SIG-M5 treated with dmso at 0.1 percent for 504 hours (cell line): ENCODE data around the gene CPTP.

Source experiments
- DNase-seq: peaks from one replicate; lab custom pipeline; 2025; ENCODE audit not compliant: unreplicated experiment; lab: John Stamatoyannopoulos, UW

The CPTP gene

DNA sequence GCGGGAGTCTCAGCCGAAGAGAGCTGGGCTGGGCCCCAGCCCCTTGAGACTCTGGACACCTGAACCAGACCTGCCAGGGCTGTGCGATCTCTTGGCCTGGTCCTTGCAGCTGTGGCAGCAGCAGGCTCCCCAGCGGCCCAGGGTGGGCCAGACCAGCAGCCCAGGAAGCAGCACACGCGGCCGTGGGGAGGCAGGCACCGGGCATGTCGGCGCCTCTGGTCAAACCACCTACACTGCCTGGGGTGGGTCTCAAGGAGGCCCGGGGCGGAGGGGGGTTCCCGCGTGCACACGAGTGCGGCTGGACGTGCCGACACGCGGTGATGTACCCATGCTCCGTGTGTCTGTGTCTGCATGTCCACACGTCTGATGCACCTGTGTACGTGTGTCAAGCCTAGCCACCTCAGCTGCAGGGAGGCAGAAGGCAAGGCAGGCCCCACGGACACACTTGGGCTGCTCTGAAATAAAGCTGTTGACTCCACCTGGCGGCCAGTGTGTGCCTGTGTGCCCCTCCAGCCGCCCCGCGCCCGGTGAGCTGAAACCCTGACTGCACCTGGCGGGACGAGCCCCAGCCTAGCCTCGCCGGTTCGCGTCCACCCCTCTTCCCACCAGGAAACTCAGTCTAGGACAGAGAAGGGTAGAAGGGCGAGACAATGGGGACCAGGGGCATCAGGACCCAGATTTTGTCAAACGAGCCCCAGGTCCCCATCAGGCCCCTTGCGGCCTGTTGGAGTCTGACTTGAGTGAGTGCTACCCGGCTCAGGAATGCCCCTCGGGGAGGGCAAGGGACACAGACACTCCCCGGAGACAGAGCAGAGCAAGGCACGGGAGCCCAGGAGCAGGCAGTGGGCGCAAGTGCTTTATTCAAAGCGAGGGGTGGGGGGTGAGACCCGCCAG is 32.8 kb upstream of the CPTP start:
- peak; percentile 49 for DNase-seq

DNA sequence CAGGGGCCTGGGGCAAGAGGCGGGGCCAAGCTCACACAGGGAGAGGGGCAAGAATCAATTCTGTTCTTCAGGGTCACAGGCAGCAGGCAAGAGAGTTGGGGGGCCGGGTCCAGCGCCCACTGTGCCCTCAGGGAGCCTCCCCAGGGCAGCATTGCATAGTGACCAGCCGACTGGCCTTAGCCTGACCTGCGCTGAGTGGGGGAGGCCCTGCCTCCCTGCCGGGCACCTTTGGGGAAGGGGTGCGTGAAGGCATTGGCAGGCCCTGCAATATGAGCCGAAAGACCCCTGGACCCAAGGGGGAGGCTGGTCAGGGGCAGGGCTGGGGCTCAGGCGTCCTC is 32.2 kb upstream of the CPTP start:
- DNase-seq: no peak

DNA sequence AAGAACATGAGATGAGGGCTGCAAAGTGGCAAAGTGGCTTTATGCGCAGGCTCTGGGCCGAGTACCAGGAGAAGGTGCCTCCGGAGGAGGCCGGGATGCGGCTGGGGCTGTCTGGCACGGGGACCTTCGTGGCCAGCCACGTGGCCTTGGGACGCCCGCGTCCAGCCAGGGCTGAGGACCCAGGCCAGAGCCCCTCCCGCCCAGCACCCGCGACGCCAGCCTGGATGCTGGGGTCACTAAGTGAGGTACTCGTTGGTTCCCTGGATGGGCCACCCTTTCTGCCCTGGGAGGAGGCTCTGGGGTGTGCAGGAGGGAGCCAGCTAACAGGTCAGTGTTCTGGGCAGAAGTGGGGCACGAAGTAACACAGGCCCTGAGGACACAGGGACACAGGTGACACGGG is 31.8 kb upstream of the CPTP start:
- no peak for DNase-seq

DNA sequence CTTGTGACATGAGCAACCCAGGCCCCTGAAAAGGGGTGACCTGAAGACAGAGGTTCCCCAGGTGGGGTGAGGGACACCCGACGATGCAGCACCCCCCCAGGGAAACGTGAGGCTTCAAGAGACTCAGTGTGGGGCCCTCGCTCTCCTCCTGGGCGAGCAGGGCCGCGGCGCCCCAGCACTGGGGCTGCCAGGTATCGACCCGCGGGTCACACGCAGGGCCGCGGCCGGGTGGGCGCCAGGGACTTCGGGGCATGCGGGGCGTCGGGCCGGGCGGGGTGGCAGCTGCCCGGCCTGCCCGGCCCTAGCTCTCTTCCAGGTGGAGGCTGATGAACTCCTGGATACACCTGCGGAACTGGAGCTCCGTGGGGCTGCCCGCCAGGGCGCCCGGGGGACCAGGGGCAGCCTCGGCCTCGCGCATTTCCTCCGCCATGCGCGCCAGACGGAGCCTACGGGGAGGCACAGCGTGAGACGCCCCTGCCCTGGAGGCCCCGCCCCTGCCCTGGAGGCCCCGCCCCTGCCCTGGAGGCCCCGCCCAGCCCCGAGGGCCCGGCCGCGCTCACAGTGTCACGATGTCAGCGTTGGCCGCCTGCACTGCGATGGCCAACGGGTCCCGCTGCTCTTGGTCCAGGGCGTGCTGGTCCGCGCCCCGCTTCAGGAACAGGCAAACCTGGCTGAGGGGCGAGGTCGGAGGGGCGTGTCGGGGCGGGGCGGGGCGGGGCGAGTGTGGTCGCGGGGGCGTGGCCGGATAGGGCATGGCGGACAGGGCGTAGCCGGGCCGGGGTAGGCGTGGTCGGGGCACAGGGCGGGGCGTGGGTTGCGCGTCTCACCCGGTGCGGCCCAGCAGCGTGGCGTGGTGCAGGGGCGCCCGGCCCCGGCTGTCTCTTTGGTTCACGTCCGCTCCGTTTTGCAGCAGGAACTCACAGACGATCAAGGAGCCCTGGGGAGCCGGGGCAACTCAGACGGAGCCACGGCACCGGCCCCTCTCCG is 31.0 kb upstream of the CPTP start:
- DNase-seq: no peak

DNA sequence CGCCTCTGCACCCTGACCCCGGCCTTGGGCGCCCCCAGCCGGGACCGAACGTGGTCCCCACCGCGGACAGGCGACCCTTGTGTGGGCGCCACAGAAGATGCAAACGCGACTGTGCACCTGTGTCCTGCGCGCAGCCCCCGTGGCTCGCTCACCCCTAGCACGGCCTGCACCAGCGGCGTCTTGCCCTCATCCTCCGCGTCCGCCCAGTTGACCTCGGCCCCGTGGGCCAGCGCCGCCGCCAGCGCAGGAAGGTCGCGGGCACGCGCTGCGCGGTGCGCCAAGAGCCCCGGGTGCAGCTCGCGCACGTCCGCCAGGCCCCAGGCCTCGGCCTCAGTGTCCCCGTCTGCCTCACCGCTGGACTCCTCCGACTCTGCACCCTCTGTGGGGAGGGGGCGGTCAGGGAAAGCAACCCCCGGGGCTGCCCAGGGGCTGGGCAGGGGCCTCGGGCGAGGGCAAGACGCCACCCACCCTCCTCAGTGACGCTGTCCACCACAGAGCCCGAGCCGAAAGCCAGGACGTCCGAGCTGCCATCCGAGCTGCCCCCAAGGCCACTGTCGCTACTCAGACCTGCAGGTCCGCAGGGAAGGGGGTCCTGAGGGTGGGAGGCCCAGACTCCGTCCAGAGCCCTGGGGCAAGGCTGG is 30.2 kb upstream of the CPTP start:
- DNase-seq: no peak

DNA sequence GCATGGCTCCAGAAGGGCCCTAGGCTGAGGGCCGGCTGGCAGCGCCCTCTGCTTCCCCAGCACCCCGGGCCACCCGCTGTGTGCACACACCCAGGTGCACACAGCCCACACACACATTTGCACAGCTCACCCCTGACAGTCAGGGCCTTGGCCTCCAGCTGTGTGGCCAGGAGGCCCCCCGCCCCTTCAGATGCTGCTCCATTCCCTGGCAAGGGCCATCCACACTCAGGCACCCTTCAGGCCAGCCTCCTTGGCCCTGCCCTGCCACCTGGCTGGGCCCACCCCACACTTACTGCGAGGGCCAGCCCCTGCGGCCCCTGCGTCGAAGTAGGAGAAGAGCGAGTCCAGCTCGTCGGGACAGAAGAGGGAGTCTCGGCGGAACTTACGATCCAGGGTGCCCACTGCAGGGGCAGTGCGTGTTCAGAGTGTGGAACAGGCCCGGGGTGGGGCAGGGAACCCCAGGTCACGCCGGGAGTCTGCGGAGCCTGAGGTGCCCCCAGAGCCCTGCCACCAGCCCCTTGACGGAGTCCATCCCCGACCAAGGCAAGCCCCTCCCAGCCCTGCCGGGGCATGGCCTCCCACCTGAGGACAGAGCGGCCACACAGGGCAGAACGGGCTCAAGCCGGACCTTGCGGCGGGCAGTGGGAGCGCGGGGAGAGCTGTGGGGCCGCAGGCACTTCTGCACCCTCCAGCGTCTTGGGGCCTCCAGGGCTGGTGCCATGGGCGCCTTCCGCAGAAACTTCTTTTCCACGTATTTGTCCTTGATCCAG is 29.3 kb upstream of the CPTP start:
- no peak for DNase-seq

DNA sequence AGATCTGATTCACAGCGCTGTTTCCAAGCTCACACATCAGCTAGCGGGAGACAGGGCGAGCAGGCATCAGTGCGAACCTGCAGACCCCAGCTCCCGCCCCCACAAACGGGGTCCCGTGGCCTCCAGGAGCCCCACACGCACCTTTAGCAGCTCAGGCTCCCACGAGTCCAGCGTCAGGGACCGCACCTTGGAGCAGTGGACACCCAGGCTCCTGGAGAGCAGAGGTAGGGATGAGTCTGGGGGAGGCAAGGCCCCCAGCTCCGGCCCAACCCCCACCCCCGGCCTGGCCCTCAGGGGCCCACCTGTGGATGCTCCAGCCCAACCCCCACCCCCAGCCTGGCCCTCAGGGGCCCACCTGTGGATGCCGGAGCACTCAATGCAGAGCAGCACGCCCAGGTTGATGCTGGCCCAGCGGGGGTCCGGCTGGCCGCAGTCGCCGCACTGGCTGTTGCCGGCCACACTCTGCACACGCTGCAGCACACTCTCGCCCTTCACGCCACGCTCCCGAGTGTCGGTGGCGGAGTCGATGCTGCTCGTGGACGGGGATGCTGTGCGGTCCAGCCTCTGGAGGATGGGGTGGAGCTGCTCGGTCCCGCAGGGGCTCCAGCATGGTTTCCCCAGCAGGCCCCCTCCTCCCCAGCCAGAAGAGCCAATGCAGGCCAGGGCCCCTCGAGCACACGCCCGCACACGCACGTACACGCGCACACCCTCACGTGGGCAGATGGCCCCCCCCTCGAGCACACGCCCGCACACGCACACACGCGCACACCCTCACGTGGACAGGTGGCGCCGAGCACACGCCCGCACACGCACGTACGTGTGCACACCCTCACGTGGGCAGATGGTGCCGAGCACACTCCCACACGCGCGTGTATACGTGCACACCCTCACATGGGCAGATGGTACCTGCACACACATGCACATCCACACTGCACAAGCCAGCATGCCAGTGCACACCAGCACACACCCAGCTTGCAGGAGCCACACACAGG is 28.2 kb upstream of the CPTP start:
- DNase-seq: no peak

DNA sequence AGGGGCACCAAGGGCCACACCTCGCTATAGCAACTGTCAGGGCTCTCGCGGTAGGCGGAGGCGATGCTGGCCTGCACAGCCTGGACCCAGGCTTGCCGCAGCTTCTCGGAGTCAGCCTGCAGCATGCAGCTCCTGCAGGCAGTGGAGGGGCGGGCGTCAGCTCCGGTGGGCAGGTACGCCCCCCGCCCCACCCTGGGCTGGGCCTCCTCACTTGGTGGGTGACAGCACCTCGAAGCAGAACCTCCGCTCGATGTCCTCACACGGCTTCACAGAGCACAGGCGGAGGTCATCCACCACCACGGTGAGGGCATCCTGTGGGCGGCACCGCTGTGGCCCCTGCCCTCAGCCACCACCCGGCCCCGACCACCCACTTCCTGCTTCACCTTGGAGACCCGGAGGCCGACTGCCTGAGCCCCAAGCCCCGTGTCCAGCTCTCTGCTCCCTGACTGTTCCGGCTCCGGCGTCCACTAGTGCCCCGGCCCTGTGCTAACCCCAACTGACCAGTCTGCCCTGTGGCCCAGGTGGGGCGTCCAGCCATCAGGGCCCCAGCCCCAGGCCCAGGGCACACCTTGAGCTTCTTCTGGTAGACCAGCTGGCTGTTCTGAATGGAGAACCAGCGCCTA is 26.7 kb upstream of the CPTP start:
- DNase-seq: no peak

DNA sequence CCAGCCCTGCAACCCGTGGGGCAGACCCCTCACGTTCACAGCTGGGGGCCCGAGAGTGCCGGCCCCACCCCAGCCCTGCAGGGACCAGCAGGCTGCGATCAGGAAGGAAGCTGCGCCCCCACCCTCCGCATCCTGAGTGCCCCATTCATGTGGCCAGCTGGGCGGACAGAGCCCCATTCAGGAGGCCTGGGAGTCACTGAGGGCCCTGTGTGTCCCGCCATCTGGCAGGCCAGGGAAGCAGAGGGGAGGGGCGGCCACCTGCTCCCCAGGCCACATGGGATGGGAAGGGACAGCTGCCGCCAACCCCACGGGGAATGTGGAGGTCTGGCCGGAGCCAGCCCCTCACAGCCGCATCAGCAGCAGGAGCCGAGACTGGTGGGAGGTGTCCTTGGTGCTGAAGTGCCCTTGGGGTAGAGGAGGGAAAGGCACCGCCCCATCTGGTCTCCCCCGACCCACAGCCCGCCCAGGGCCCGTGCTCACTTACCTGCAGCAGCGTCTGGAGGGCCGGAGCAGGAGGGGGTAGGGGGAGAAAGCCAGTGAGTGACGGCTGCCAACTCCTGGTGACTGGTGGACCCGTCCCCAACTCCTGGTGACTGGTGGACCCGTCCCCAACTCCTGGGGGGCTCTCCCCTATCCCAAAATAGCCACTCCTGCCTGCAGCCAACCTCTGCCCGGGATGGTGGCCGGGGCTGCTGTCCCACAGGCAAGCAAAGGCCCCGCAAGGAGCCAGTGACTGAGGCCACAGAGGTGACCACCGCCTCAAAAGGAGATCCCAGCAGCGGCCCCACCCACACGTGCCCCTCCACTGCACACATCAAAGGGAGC is 25.5 kb upstream of the CPTP start:
- no peak for DNase-seq

DNA sequence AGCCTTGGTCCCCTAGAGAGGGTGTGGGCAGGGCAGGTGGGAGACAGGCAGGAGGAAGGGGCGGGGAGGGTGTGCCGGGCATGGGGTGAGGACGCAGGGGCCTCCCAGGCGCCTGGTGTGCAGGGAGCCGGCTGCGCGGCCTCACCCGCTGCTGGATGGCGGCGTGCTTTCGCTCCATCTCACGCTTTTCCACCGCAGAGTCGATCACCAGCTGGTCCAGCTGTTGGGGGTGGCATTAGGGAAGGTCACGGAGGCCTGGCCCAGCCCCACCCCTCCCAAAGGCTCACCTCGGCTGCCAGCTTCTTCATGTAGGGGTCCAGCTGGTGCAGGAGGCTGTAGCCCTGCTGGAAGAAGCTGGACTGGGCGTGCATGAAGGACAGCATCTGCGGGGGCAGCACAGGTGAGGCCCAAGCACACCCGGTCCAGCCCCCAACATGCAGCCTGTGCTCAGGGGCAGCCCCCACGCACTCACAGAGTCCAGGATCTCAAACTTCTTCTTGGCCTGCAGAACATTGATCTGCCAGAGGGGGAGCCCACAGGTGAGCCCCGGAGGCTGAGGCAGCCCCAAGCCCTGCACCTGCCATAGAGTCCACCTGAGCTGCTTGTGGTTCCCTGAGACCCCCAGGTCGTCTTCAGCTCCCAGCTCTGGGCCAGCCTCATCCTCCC is 24.8 kb upstream of the CPTP start:
- no peak for DNase-seq

DNA sequence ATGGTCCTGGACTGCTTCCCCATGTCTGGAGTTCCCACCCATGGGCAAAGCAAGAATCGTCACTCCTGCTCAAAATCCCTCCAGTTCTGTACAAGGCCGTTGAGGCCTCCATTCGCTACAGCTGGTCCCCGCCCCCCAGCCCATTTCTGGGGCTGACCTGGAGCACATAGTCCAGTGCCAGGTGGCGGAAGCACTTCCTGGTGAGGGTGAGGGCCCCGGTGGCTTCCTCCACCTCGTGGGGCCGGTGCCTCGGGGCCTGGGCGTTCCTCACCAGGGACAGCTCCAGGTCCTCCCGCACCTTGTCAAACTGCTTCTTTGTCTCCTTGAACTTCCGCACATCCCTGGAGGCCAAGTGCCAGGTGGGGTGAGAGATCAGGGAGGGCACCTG is 24.3 kb upstream of the CPTP start:
- DNase-seq: no peak

DNA sequence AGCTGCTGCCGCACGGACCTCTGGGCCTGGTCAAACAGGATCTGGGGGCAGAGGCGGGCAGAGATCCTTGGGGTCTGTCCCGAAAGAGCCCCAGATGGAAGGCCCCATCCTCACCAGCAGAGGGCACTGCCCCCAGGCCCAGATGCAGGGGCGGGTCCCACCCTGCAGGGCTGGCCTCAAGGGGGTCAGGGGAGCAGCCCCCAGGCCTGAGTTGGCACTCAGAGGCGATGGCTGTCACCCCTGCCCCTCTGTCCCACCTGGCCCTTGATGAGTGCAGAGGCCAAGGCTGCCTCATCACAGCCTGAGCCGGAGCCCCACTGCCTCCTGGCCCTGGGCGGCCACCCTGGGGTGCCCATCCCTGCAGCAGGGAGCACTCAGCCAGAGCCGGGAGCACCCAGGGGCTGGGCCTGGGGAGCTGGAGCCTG is 22.6 kb upstream of the CPTP start:
- DNase-seq: no peak

DNA sequence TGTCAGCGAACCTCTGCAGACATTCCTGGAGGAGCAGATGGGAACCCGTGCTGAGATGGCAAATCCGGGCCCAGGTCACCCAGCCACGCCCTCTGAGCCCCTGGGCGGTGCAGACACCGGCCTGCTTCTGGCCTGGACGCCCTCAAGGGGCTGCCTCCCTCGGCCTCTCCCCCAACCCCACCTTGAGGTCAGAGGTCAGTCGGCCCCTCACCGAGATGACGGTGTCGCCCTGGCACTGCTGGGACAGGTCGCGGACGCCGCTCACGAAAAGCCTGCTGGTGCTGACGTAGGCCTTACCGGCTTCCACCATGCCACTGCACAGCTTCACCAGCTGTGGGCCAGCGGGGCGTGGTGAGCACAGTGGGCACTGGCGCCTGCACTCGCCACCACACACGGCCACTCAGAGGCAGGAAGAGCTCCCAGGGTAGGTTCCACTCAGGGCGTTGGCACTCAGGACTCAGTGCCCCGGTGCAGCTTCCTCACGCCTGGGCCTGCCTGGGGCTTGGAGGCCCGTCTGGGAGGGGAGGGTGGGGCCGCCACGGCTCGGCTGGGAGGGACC is 21.6 kb upstream of the CPTP start:
- no peak for DNase-seq

DNA sequence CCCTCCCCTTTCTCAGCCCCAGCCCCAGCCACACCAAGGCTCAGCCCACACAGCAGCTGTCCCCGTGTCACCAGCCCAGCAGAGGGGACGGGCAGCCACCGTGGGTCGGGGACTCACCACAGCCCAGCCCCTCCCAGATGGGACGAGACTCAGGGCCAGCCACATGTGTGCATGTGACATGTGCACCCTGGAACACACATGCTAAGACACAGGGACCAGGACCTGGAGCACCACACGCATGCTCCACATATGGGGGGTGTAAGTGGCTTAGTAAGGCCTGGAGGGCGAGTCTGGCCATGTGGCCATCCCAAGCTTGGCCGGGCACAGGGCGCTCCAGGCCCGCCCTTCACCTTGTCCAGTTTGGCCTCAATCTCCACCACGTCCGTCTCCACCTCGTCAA is 20.9 kb upstream of the CPTP start:
- DNase-seq: no peak

DNA sequence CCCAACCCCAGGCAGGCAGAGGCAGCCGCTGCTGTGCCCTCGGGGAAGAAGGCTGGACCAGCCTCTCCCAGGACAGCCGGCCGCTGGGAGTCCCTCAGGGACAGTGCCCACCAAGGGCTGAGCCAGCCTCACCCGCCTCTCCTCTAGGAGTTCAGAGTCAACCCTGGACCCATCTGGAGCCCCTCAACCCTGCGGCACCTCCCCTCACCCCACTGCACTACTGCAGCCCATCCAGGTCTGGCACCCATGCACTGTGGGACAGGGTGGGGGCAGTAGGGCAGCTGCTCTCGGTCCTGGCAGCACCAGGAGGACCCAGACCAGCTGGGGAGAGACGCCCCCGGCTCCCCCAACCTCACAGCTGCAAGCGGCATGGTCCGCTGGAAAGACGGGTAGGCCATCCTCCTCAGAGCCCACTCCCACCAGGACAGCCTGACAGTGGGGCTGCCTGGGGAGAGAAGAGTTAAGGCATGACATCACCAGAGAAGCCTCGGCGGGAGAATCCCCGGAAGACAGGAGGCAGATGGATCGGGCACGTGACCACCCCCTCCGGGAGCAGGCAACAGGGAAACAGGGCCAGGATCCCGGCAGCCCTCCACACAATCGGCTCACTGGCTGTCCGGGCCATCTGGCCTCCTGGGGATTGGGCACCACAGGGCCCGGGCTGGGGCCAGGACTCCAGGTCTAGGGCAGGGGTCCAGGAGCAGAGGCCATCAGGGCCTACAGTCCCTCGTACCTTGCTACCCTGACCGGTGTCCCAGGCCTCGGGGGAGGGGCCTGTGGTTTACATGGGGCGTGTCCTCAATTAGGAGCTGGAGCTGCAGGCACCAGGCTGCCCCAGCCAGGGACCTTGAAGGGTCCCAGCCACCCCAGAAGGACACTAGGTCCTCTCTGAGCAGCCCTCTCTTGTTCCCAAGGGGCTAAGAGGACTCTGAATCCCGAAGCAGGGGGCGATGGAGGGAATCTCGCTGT is 20.0 kb upstream of the CPTP start:
- DNase-seq: no peak
